Thoracic aorta (tissue), 2 donors: Measurements from ENCODE around the gene EMC6. TPM values are rescaled to one million over a fixed set of nuclear protein-coding genes. Genes with fewer than 3 reads are reported as not detected.

ENCODE experiments used
- ATAC-seq: fragments of 150-250 bp; one replicate; pipeline ENCODE4 v1.8.0; 2017; ENCODE audit warnings: low read depth; ENCODE audit not compliant: insufficient number of reproducible peaks, low FRiP score
- DNase-seq: peaks from one replicate; pipeline ENCODE4 v3.0.0-alpha.2; 2020; ENCODE audit warnings: low spot score
- H3K27ac ChIP-seq, 2 donors: fragments of 200-600 bp; sonication (generic); 1 replicate in 1 of 2; 2 replicates in 1 of 2; pipeline ENCODE4 v1.5.1; 2016; ENCODE audit warnings: mild to moderate bottlenecking in 2 of 2, moderate library complexity in 2 of 2
- H3K27me3 ChIP-seq: fragments of 200-600 bp; sonication (generic); replicated peaks from 2 replicates; pipeline ENCODE4 v1.6.0; 2016; ENCODE audit warnings: mild to moderate bottlenecking; ENCODE audit not compliant: insufficient read depth
- H3K36me3 ChIP-seq: fragments of 200-600 bp; sonication (generic); one replicate; pipeline ENCODE4 v1.5.1; 2016
- H3K4me1 ChIP-seq, 2 donors: fragments of 200-600 bp; sonication (generic); 1 replicate in 1 of 2; 2 replicates in 1 of 2; pipeline versions ENCODE4 v1.5.1 to v1.6.0; 2016; ENCODE audit warnings: low read depth in 2 of 2, mild to moderate bottlenecking in 1 of 2; ENCODE audit not compliant: control insufficient read depth in 1 of 2
- H3K4me3 ChIP-seq: fragments of 200-600 bp; sonication (generic); 2 replicates; pipeline ENCODE4 v1.5.1; 2016; ENCODE audit warnings: mild to moderate bottlenecking
- H3K9me3 ChIP-seq: fragments of 200-600 bp; sonication (generic); 2 replicates; pipeline ENCODE4 v1.5.1; 2016
- total RNA-seq, 2 donors: library from RNA; depleted of rRNA; stranded (reverse); fragments of >200 nt; gene quantifications; one replicate each; pipeline versions ENCODE4 v1.1.0 to v1.2.3, GENCODE V29; 2016
- TF ChIP-seq, protein P1 (sequence below): fragments of 200-600 bp; sonication (generic); IDR thresholded peaks from one replicate; pipeline ENCODE4 v1.5.1; 2019; ENCODE audit warnings: antibody characterized with exemption

Gene EMC6
- total RNA-seq, 2 donors from 2014 or later: 10.8 to 17.6 TPM

DNA sequence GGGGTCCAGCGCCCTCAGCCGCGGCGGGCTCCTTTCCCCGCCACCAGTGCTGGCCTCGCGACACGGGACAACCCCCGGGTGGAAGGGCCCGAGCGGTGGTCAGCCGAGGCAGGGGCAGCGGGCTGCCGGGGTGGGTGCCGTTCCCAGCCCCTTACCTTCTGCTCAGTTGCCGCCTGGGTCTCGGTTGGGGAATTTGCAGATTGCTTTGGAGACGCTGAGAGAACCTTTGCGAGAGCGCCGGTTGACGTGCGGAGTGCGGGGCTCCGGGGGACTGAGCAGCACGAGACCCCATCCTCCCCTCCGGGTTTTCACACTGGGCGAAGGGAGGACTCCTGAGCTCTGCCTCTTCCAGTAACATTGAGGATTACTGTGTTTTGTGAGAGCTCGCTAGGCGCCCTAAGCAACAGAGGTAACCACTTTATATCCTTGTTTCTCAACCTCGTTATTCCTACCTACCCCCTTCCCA lies 31.7 kb upstream of the EMC6 start:
- ATAC-seq (no peak), DNase-seq (no peak)
- no peaks in the 10 kb centered on the region for H3K36me3 ChIP-seq
- H3K4me3 ChIP-seq: peak overlapping the region; percentile 96
- H3K27me3 ChIP-seq: no peaks in the 10 kb centered on the region
- H3K9me3 ChIP-seq: no peaks in the 10 kb centered on the region
- TF ChIP-seq, protein P1, sequence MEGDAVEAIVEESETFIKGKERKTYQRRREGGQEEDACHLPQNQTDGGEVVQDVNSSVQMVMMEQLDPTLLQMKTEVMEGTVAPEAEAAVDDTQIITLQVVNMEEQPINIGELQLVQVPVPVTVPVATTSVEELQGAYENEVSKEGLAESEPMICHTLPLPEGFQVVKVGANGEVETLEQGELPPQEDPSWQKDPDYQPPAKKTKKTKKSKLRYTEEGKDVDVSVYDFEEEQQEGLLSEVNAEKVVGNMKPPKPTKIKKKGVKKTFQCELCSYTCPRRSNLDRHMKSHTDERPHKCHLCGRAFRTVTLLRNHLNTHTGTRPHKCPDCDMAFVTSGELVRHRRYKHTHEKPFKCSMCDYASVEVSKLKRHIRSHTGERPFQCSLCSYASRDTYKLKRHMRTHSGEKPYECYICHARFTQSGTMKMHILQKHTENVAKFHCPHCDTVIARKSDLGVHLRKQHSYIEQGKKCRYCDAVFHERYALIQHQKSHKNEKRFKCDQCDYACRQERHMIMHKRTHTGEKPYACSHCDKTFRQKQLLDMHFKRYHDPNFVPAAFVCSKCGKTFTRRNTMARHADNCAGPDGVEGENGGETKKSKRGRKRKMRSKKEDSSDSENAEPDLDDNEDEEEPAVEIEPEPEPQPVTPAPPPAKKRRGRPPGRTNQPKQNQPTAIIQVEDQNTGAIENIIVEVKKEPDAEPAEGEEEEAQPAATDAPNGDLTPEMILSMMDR: peak; percentile 11
- H3K4me1 ChIP-seq: peaks cover 20 to 25% of the 10 kb centered on the region in 2 donors
- H3K27ac ChIP-seq: peak overlapping the region; percentile 96 to 98

DNA sequence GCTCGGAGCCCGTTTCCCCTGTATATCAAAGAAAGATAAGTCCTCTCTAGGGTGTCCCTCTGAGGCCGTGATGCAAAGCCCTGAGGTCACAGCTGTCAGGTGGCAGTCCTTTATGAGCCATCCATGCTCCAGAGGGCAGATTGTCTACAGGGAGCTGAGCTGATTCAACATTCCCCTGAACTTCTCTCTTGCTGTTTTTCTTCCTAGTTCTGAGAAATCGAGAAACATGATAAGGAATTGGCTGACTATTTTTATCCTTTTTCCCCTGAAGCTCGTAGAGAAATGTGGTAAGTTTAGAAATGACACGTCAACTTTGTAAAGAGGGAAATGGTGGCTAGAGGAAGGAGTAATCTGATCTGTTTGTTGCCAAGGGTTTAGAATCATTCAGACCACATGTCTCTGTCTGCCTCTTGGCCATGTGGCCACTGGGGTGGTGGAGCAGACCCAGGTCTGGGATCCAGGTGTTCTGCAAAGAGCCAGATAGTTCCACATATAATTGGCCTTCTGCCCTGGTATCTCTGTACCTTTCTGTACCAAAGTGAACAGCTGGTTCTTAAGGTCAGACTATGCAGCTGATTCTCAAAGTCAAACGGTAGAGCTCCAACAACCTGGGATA lies 28.5 kb upstream of the EMC6 start:
- no peaks in the 10 kb centered on the region for H3K27me3 ChIP-seq
- H3K36me3 ChIP-seq: no peaks in the 10 kb centered on the region
- H3K27ac ChIP-seq: peak overlapping the region; percentile 6 to 14
- ATAC-seq (no peak), DNase-seq (no peak)
- TF ChIP-seq, protein P1: no peak
- H3K4me1 ChIP-seq: peaks cover 16% of the 10 kb centered on the region in 2 donors
- no peaks in the 10 kb centered on the region for H3K9me3 ChIP-seq
- H3K4me3 ChIP-seq: no peak overlapping the region

DNA sequence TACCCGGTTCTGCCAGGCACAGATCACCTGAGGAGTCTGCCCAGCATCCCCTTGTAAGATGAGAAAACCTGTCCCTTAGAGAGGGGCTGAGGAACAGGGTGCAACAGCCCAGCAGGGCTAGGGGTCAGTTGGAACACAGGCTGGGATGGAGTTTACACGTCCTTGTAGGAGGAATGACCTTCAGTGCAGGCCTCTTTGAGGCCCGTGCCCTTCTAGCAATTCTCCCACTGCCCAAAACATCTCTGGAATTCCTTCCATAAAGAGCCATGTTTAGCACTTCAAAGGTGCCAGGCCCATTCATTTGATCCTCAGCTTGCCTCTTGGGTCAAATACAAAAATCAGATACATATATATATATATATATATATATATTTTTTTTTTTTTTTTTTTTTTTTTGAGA lies 27.6 kb upstream of the EMC6 start:
- Histone ChIP-seq H3K36me3 (no peaks in the 10 kb centered on the region), H3K4me3 (no peak overlapping the region), H3K27ac (peak overlapping the region; percentile 6 to 14), H3K27me3 (no peaks in the 10 kb centered on the region), H3K9me3 (no peaks in the 10 kb centered on the region), H3K4me1 (peaks cover 12% of the 10 kb centered on the region in 2 donors)
- ATAC-seq (no peak), DNase-seq (no peak)
- TF ChIP-seq, protein P1: no peak

DNA sequence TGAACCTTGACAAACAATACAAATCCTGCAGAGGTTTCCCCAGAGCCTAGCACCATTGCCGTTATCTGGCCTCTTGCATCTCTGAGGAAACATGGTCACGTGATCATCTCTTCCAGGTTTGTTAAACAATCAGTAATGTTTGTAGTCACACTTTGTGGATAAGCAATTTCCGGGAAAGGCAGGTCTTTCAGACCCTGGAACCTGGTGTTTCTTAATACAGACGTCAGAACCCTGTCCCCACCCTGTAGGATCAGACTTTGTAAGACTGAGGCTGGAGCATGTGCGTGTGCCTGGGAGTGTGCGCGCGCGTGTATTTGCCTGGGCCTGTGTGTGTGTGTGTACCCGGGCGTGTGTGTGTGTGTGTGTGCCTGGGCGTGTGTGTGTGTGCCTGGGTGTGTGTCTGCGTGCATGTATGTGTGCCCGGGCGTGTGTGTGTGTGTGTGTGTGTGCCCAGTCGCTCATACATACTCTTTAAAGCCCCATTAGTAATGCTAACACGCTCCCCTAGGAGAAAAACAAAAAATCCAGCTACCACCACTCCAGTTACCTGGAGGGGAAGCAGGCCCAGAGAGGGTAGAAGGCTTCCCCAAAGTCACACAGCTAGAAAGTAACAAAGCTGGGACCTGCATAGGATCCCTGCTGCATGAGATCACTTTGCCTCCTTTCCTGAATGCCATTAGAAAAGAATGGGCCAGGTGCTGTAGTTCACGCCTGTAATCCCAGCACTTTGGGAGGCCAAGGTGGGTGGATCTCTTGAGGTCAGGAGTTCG lies 26.7 kb upstream of the EMC6 start:
- H3K27ac ChIP-seq: no peak overlapping the region
- ATAC-seq (no peak), DNase-seq (no peak)
- peaks cover 10 to 12% of the 10 kb centered on the region in 2 donors for H3K4me1 ChIP-seq
- H3K9me3 ChIP-seq: no peaks in the 10 kb centered on the region
- no peaks in the 10 kb centered on the region for H3K27me3 ChIP-seq
- no peaks in the 10 kb centered on the region for H3K36me3 ChIP-seq
- TF ChIP-seq, protein P1: no peak
- H3K4me3 ChIP-seq: no peak overlapping the region

DNA sequence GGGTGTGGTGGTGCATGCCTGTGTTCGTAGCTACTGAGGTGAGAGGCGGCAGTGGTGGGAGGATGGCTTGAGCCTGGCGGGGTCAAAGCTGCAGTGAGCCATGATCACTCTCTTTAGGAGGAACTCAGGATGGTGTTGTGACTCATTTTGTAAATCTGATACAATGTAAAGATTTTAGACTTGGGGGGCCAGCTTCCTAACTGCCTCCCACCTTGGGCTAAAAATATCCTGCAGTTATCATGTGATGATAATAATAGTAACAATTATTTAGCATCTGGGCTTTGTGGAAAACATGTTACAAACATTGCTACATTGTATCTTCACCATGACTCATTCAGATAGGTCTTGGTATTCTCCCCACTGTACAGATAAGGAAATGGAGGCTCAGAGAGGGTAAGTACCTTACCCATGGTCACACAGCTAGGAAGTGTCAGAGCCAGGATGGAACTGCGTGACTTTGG lies 24.7 kb upstream of the EMC6 start:
- no peaks in the 10 kb centered on the region for H3K9me3 ChIP-seq
- no peak for DNase-seq
- TF ChIP-seq, protein P1: no peak
- H3K27me3 ChIP-seq: no peaks in the 10 kb centered on the region
- H3K36me3 ChIP-seq: peaks cover 7% of the 10 kb centered on the region
- peaks cover 0 to 3% of the 10 kb centered on the region in 2 donors for H3K4me1 ChIP-seq
- no peak for ATAC-seq
- no peak overlapping the region for H3K4me3 ChIP-seq
- no peak overlapping the region for H3K27ac ChIP-seq
